ENCODE measurements around the gene ZNF592. TPM values are rescaled to one million over a fixed set of nuclear protein-coding genes. Genes with fewer than 3 reads are reported as not detected.

Gene ZNF592
- total RNA-seq, 1 experiment from 2014 or later = 49.6 TPM

- Mint-ChIP-seq H3K27me3 (ENCODE audit: unreplicated experiment) (no peaks in the 10 kb centered on the region), H3K9me3 (ENCODE audit: low read depth, unreplicated experiment) (no peaks in the 10 kb centered on the region), H3K4me3 (ENCODE audit: low read depth, unreplicated experiment) (no peak overlapping the region), H3K36me3 (ENCODE audit: insufficient read depth, unreplicated experiment) (no peaks in the 10 kb centered on the region), H3K4me1 (ENCODE audit: low read depth, unreplicated experiment) (peaks cover 30% of the 10 kb centered on the region), H3K27ac (ENCODE audit: unreplicated experiment) (no peak overlapping the region)
- TF ChIP-seq CTCF (IDR thresholded peaks at IDR 0.05; ENCODE audit: unreplicated experiment) = no peak
- no TSS peak for BruUV-seq (replicated peaks)
- no peak for DNase-seq
- intact Hi-C loops (cut with micrococcal nuclease; ENCODE audit: unreplicated experiment) = loop anchor here (10.0 kb wide), 1 partner anchor 215 kb away; no protein-coding TSS in a partner anchor
- CTCF ChIA-PET = interaction anchor here (0.8 to 1.2 kb wide), 2 partner anchors 31 to 98 kb away, joined by 3 to 5 read pairs; no protein-coding TSS in a partner anchor
These were observed 81.0 kb downstream of the ZNF592 start for GRCh38 chr15:84829428-84829827.

GRCh38 chr15:84830036-84830435 lies 81.6 kb downstream of the ZNF592 start:
- Mint-ChIP-seq H3K27me3 (ENCODE audit: unreplicated experiment) (no peaks in the 10 kb centered on the region), H3K4me1 (ENCODE audit: low read depth, unreplicated experiment) (peaks cover 30% of the 10 kb centered on the region), H3K27ac (ENCODE audit: unreplicated experiment) (no peak overlapping the region), H3K4me3 (ENCODE audit: low read depth, unreplicated experiment) (no peak overlapping the region), H3K9me3 (ENCODE audit: low read depth, unreplicated experiment) (no peaks in the 10 kb centered on the region), H3K36me3 (ENCODE audit: insufficient read depth, unreplicated experiment) (no peaks in the 10 kb centered on the region)
- no TSS peak for BruUV-seq (replicated peaks)
- CTCF ChIA-PET = no interaction called here
- intact Hi-C loops (cut with micrococcal nuclease; ENCODE audit: unreplicated experiment) = no loop called here
- no peak for TF ChIP-seq CTCF (IDR thresholded peaks at IDR 0.05; ENCODE audit: unreplicated experiment)
- DNase-seq = no peak

- H3K27me3 Mint-ChIP-seq (ENCODE audit: unreplicated experiment) = peaks cover under 1% of the 10 kb centered on the region
- intact Hi-C loops (cut with micrococcal nuclease; ENCODE audit: unreplicated experiment) = no loop called here
- CTCF ChIA-PET = no interaction called here
These were observed 82.6 kb downstream of the ZNF592 start for GRCh38 chr15:84831028-84831427.

GRCh38 chr15:84831613-84832012 lies 83.2 kb downstream of the ZNF592 start:
- no peak overlapping the region for H3K27ac Mint-ChIP-seq (ENCODE audit: unreplicated experiment)
- CTCF ChIA-PET = no interaction called here
- H3K9me3 Mint-ChIP-seq (ENCODE audit: low read depth, unreplicated experiment) = no peaks in the 10 kb centered on the region
- no peak for TF ChIP-seq CTCF (IDR thresholded peaks at IDR 0.05; ENCODE audit: unreplicated experiment)
- intact Hi-C loops (cut with micrococcal nuclease; ENCODE audit: unreplicated experiment) = no loop called here
- H3K4me3 Mint-ChIP-seq (ENCODE audit: low read depth, unreplicated experiment) = no peak overlapping the region
- H3K4me1 Mint-ChIP-seq (ENCODE audit: low read depth, unreplicated experiment) = peaks cover 18% of the 10 kb centered on the region
- DNase-seq = no peak
- peaks cover 6% of the 10 kb centered on the region for H3K27me3 Mint-ChIP-seq (ENCODE audit: unreplicated experiment)
- no TSS peak for BruUV-seq (replicated peaks)
- H3K36me3 Mint-ChIP-seq (ENCODE audit: insufficient read depth, unreplicated experiment) = no peaks in the 10 kb centered on the region

More at GRCh38 chr15:84831028-84831427, 82.6 kb downstream of the ZNF592 start:
- Mint-ChIP-seq H3K27ac (ENCODE audit: unreplicated experiment) (no peak overlapping the region), H3K4me1 (ENCODE audit: low read depth, unreplicated experiment) (peaks cover 24% of the 10 kb centered on the region), H3K9me3 (ENCODE audit: low read depth, unreplicated experiment) (no peaks in the 10 kb centered on the region), H3K36me3 (ENCODE audit: insufficient read depth, unreplicated experiment) (no peaks in the 10 kb centered on the region), H3K4me3 (ENCODE audit: low read depth, unreplicated experiment) (no peak overlapping the region)
- BruUV-seq (replicated peaks) = no TSS peak
- TF ChIP-seq CTCF (IDR thresholded peaks at IDR 0.05; ENCODE audit: unreplicated experiment) = no peak
- no peak for DNase-seq
